ENCODE data around the gene PRIMA1. TPM values are rescaled to one million over a fixed set of nuclear protein-coding genes. Genes with fewer than 3 reads are reported as not detected.

The PRIMA1 gene
- total and polyA plus RNA-seq, 2 experiments from 2014 or later, result 2.1 to 3.5 TPM

DNA sequence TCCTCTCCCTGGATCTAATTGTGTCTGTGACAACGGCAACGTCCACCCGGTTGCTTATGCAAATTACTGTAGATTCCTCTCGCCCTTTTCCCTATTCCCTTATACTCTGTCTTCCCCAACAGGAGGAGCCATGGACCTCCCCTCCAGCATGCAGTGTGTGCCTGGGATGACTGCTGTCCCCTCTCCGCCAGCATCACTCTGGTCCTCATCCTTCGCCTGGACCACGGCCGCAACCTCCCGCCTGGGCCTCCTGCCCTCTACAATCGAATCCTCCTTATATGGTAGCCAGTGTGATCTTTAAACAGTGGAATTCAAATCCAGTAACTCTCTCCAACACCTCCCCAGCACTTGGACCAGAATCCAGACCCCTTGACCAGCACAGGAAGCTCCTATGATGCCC, 30.6 kb upstream of the PRIMA1 start:
- Histone ChIP-seq H3K4me1 (ENCODE audit: insufficient read depth) (no peaks in the 10 kb centered on the region), H3K27me3 (ENCODE audit: insufficient read depth) (no peaks in the 10 kb centered on the region), H3K36me3 (ENCODE audit: insufficient read depth) (no peaks in the 10 kb centered on the region), H3K4me2 (no peak overlapping the region), H3K27ac (ENCODE audit: low read depth) (no peak overlapping the region), H3K79me2 (replicated peaks; ENCODE audit: insufficient read depth) (no peaks in the 10 kb centered on the region), H3K9me2 (ENCODE audit: insufficient read depth) (no peaks in the 10 kb centered on the region), H3F3A (replicated peaks; ENCODE audit: low read depth) (no peaks in the 10 kb centered on the region), H2AFZ (no peak overlapping the region), H4K20me1 (replicated peaks; ENCODE audit: insufficient read depth) (no peaks in the 10 kb centered on the region), H3K4me3 (no peak overlapping the region)
- ATAC-seq (no peak), DNase-seq (ENCODE audit: low spot score) (no peak)
- Mint-ChIP-seq H3K4me1 (no peaks in the 10 kb centered on the region; the same call in 2 of the 3 replicates), H3K9me3 (peaks cover 20% of the 10 kb centered on the region), H3K4me3 (no peak overlapping the region), H3K27ac (no peak overlapping the region), H3K36me3 (ENCODE audit: low read depth) (peaks cover 5% of the 10 kb centered on the region), H3K27me3 (ENCODE audit: insufficient read depth, low read depth, poor library complexity) (peaks cover 4% of the 10 kb centered on the region)
- TF ChIP-seq, protein P1, sequence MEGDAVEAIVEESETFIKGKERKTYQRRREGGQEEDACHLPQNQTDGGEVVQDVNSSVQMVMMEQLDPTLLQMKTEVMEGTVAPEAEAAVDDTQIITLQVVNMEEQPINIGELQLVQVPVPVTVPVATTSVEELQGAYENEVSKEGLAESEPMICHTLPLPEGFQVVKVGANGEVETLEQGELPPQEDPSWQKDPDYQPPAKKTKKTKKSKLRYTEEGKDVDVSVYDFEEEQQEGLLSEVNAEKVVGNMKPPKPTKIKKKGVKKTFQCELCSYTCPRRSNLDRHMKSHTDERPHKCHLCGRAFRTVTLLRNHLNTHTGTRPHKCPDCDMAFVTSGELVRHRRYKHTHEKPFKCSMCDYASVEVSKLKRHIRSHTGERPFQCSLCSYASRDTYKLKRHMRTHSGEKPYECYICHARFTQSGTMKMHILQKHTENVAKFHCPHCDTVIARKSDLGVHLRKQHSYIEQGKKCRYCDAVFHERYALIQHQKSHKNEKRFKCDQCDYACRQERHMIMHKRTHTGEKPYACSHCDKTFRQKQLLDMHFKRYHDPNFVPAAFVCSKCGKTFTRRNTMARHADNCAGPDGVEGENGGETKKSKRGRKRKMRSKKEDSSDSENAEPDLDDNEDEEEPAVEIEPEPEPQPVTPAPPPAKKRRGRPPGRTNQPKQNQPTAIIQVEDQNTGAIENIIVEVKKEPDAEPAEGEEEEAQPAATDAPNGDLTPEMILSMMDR (conservative IDR thresholded peaks at IDR 0.05; ENCODE audit: low read depth in 2 of 2), result no peak
- TF ChIP-seq EZH2 (IDR thresholded peaks at IDR 0.05; ENCODE audit: low read depth, unreplicated experiment) (no peak), ZNF331 (CRISPR knock-in tag; IDR thresholded peaks at IDR 0.05; ENCODE audit: low read depth) (no peak), EZH2phosphoT487 (IDR thresholded peaks at IDR 0.05; ENCODE audit: unreplicated experiment) (no peak), STAT1 (IDR thresholded peaks at IDR 0.05; ENCODE audit: unreplicated experiment) (no peak), CREB1 (CRISPR knock-in tag; IDR thresholded peaks at IDR 0.05; ENCODE audit: low read depth) (no peak), ZNF114 (CRISPR knock-in tag; IDR thresholded peaks at IDR 0.05) (no peak), POLR2AphosphoS5 (IDR thresholded peaks at IDR 0.05; ENCODE audit: low read depth) (no peak), NANOG (IDR thresholded peaks at IDR 0.05; ENCODE audit: borderline replicate concordance) (no peak), JUNB (IDR thresholded peaks at IDR 0.05; ENCODE audit: unreplicated experiment) (no peak)
- TF ChIP-seq, protein P2, sequence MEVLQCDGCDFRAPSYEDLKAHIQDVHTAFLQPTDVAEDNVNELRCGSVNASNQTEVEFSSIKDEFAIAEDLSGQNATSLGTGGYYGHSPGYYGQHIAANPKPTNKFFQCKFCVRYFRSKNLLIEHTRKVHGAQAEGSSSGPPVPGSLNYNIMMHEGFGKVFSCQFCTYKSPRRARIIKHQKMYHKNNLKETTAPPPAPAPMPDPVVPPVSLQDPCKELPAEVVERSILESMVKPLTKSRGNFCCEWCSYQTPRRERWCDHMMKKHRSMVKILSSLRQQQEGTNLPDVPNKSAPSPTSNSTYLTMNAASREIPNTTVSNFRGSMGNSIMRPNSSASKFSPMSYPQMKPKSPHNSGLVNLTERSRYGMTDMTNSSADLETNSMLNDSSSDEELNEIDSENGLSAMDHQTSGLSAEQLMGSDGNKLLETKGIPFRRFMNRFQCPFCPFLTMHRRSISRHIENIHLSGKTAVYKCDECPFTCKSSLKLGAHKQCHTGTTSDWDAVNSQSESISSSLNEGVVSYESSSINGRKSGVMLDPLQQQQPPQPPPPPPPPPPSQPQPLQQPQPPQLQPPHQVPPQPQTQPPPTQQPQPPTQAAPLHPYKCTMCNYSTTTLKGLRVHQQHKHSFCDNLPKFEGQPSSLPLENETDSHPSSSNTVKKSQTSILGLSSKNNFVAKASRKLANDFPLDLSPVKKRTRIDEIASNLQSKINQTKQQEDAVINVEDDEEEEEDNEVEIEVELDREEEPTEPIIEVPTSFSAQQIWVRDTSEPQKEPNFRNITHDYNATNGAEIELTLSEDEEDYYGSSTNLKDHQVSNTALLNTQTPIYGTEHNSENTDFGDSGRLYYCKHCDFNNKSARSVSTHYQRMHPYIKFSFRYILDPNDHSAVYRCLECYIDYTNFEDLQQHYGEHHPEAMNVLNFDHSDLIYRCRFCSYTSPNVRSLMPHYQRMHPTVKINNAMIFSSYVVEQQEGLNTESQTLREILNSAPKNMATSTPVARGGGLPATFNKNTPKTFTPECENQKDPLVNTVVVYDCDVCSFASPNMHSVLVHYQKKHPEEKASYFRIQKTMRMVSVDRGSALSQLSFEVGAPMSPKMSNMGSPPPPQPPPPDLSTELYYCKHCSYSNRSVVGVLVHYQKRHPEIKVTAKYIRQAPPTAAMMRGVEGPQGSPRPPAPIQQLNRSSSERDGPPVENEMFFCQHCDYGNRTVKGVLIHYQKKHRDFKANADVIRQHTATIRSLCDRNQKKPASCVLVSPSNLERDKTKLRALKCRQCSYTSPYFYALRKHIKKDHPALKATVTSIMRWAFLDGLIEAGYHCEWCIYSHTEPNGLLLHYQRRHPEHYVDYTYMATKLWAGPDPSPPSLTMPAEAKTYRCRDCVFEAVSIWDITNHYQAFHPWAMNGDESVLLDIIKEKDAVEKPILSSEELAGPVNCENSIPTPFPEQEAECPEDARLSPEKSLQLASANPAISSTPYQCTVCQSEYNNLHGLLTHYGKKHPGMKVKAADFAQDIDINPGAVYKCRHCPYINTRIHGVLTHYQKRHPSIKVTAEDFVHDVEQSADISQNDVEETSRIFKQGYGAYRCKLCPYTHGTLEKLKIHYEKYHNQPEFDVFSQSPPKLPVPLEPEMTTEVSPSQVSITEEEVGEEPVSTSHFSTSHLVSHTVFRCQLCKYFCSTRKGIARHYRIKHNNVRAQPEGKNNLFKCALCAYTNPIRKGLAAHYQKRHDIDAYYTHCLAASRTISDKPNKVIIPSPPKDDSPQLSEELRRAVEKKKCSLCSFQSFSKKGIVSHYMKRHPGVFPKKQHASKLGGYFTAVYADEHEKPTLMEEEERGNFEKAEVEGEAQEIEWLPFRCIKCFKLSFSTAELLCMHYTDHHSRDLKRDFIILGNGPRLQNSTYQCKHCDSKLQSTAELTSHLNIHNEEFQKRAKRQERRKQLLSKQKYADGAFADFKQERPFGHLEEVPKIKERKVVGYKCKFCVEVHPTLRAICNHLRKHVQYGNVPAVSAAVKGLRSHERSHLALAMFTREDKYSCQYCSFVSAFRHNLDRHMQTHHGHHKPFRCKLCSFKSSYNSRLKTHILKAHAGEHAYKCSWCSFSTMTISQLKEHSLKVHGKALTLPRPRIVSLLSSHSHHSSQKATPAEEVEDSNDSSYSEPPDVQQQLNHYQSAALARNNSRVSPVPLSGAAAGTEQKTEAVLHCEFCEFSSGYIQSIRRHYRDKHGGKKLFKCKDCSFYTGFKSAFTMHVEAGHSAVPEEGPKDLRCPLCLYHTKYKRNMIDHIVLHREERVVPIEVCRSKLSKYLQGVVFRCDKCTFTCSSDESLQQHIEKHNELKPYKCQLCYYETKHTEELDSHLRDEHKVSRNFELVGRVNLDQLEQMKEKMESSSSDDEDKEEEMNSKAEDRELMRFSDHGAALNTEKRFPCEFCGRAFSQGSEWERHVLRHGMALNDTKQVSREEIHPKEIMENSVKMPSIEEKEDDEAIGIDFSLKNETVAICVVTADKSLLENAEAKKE (CRISPR knock-in tag; IDR thresholded peaks at IDR 0.05), result no peak
- TF ChIP-seq, protein P3, sequence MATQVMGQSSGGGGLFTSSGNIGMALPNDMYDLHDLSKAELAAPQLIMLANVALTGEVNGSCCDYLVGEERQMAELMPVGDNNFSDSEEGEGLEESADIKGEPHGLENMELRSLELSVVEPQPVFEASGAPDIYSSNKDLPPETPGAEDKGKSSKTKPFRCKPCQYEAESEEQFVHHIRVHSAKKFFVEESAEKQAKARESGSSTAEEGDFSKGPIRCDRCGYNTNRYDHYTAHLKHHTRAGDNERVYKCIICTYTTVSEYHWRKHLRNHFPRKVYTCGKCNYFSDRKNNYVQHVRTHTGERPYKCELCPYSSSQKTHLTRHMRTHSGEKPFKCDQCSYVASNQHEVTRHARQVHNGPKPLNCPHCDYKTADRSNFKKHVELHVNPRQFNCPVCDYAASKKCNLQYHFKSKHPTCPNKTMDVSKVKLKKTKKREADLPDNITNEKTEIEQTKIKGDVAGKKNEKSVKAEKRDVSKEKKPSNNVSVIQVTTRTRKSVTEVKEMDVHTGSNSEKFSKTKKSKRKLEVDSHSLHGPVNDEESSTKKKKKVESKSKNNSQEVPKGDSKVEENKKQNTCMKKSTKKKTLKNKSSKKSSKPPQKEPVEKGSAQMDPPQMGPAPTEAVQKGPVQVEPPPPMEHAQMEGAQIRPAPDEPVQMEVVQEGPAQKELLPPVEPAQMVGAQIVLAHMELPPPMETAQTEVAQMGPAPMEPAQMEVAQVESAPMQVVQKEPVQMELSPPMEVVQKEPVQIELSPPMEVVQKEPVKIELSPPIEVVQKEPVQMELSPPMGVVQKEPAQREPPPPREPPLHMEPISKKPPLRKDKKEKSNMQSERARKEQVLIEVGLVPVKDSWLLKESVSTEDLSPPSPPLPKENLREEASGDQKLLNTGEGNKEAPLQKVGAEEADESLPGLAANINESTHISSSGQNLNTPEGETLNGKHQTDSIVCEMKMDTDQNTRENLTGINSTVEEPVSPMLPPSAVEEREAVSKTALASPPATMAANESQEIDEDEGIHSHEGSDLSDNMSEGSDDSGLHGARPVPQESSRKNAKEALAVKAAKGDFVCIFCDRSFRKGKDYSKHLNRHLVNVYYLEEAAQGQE (IDR thresholded peaks at IDR 0.05; ENCODE audit: unreplicated experiment), result no peak
- TF ChIP-seq, protein P4, sequence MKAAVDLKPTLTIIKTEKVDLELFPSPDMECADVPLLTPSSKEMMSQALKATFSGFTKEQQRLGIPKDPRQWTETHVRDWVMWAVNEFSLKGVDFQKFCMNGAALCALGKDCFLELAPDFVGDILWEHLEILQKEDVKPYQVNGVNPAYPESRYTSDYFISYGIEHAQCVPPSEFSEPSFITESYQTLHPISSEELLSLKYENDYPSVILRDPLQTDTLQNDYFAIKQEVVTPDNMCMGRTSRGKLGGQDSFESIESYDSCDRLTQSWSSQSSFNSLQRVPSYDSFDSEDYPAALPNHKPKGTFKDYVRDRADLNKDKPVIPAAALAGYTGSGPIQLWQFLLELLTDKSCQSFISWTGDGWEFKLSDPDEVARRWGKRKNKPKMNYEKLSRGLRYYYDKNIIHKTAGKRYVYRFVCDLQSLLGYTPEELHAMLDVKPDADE (IDR thresholded peaks at IDR 0.05), result no peak

Data from GM23338 (cell line).